NK-92 treated with Interleukin-12 subunit alpha and Interleukin-12 subunit beta, amount 100 ng/mL, for 24 hours (cell line): ENCODE results near the gene THTPA.
"Not testable (repeated sequence)": the region's sequence is repeated elsewhere in the genome, so short reads cannot be mapped to it uniquely, and the experiment has no call there.

ENCODE experiments used
- DNase-seq: peaks from one replicate; lab custom pipeline; 2025; lab: John Stamatoyannopoulos, UW

The THTPA gene

GRCh38 chr14:23583761-23584526, 27.9 kb downstream of the THTPA start:
- not testable (repeated sequence) for DNase-seq

DNA sequence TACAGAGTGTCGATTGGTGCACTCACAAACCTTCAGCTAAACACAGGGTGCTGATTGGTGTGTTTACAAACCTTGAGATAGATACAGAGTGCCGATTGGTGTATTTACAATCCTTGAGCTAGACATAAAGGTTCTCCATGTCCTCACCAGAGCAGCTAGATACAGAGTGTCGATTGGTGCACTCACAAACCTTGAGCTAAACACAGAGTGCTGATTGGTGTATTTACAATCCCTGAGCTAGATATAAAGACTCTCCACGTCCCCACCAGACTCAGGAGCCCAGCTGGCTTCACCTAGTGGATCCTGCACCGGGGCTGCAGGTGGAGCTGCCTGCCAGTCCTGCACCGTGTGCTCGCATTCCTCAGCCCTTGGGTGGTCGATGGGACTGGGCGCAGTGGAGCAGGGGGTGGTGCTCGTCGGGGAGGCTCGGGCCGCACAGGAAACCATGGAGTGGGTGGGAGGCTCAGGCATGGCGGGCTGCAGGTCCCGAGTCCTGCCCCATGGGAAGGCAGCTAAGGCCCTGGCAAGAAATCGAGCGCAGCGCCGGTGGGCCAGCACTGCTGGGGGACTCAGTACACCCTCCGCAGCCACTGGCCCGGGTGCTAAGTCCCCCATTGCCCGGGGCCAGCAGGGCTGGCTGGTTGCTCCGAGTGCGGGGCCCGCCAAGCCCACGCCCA, 28.6 kb downstream of the THTPA start:
- DNase-seq: not testable (repeated sequence)

DNA sequence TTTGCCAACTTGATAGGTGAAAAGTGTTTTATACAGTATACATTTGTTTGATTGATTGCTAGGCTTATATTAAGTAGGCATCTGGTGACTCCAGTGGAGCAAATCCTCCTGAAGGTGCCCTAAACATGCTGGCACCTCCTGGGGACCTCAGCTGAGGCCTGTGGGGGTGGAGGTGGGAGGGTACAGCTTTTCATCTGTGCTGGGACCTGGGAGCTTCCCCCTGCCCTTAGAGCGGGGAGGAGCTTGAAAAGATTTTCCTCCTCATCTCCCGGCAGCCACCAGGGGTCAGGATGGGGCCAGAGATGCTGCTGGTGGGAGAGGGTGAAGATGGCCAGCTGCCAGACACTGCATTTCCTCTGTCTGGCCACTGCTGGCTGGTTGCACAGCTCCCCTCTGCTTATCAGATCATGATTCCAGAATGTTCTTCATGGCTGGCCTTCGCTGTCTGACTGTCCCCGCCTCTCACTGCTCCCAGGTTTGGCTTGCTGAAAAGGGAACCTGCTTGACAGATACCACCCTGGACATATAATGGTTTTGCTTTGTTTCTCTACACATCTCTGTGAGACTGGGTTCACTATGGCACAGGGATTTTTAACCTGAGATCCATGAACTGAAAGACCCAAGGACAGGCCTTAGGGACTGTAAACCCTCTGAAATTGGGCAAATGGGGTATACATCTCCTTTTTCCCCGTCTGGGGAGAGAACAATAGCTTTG, 33.0 kb downstream of the THTPA start:
- DNase-seq: peak; percentile 54

DNA sequence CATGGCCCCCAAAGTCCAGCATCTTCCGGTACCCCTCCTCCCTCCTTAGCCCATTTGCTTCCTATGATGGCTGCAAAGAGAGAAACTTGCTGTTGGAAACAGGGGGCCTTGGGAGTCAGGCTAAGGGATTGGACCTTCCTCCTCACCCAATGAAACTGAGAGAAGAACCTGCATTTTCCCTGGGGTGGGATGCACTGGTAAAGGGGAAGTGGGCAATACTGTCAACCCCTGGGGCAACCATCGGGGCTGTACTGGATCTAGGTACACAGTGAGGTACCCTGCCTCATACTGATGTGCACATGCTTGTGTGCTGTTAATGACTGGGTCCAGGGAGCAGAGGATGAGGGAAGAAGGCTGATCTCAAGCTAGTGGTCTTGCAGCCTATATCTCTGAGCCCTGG, 33.5 kb downstream of the THTPA start:
- no peak for DNase-seq

- no peak for DNase-seq
Measured at GRCh38 chr14:23590198-23590597, 34.1 kb downstream of the THTPA start.

DNA sequence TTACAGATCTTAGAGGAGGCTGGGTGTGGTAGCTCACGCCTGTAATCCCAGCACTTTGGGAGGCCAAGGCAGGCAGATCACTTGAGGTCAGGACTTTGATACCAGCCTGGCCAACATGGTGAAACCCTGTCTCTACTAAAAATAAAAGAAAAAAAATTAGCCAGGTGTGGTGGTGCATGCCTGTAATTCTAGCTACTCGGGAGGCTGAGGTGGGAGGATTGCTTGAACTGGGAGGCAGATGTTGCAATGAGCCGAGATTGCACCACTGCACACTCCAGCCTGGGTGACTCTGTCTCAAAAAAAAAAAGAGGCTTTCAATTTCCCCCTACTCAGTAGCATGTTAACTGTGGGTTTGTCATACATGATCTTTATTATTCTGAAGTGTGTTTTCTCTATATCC, 38.1 kb downstream of the THTPA start:
- DNase-seq: not testable (repeated sequence)

DNA sequence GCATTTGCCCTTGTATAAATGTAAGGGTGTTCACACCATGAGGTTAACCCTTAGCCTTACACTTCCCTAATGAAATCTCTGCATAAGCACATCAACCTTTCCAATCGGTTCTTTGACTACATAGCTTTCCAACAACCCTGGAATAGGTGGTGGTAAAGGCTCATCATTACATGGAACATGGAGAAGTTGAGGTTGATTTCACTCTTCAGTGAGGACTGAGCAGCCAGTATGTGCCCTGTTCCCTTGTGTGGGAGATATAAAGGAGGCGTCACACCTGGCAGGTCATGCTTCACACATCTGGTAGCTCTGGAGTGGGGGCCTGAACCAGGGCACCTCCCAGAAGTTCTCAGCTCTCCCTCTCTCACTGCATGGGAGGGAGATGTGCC, 44.2 kb downstream of the THTPA start:
- DNase-seq: no peak

GRCh38 chr14:23600806-23601205, 44.7 kb downstream of the THTPA start:
- DNase-seq: no peak

DNA sequence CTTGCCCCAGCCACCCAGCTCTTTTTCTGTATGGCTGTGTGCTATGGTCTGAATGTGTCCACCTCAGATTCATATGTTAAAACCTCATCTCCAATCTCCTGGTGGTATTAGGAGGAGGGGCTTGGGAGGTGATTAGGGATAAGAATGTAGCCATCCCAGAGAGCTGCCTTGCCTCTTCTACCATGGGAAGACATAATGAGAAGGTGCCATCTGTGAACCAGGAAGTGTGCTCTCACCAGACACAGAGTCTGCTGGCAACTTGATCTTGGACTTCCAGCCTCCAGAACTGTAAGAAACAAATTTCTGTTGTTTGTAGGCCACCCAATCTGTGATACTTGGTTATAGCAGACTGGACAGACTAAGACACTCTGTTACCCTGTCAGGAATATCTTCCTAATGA, 45.4 kb downstream of the THTPA start:
- DNase-seq: no peak

- DNase-seq: no peak
Measured at GRCh38 chr14:23601845-23602180, 45.7 kb downstream of the THTPA start.

DNA sequence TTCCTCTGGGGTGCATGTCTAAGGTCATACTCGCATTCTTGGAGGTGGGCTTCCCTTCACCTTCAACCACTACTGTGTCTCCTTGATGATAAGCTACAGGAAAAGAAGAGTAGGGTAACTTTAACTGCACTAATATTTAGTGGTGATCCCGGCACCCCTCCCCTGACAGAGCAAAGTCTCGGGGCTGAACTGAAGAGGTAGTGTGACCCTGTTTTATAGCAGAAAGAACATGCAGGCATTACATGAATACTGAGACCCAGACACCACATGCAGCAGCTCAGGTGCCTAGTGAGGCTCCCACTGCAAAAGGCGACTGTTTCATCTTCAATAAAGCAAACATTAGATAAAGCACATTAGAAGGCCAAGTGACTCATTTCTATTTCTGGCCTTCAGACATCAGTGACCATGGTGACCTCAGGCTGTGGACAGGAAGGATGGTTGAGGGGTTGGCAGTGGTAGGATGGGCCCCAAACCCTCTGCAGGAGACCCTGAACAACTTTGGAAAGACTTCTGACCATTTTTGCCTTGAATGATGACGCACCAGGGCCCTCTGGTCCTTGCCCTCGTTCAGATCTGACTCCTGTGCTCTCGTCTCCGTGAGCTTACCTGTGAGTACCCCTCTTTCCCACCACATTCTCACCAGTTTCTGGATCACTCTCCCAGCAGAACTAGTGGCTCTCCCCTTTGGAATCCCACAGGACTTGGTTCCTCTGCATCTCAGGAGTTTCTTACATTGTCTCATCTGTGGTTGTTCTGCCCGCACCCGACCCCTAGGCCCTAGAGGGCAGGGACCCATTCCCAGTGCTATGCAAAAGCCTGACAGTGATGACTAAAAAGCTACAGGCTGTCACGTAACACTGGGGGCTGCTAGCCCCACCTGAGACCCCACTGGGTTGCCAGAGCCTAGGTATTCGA, 46.4 kb downstream of the THTPA start:
- no peak for DNase-seq

GRCh38 chr14:23603103-23603502, 47.0 kb downstream of the THTPA start:
- no peak for DNase-seq

DNA sequence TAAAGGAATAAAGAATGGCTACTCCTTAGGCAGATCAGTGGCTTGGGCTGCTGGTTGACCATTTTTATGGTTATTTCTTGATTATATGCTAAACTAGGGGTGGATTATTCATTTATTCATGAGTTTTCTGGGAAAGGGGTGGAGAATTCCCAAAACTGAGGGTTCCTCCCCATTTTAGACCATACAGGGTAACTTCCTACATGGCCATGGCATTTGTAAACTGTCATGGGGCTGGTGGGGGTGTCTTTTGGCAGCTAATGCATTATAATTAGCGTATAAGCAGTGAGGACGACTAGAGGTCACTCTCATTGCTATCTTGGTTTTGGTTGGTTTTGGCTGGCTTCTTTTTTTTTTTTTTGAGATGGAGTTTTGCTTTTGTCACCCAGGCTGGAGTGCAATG, 48.1 kb downstream of the THTPA start:
- no peak for DNase-seq

DNA sequence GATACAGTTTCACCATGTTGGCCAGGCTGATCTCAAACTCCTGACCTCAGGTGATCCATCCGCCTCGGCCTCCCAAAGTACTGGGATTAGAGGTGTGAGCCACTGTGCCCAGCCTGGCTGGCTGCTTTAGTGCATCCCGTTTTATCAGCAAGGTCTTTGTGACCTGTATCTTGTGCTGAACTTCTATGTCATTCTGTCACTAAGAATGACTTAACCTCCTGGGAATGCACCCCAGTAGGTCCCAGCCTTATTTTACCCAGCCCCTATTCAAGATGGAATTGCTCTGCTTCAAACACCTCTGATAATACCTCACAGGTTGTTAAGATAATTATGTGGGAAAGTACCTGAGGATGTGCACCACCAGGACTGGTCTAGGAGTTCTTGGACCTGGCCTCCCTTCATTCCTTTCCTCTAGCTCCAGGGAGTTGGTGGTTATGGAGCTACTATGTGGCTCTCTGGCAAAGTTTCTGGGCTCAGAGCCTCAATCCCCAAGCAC, 48.7 kb downstream of the THTPA start:
- DNase-seq: no peak

- no peak for DNase-seq
Measured at GRCh38 chr14:23605931-23606585, 50.0 kb downstream of the THTPA start.

DNA sequence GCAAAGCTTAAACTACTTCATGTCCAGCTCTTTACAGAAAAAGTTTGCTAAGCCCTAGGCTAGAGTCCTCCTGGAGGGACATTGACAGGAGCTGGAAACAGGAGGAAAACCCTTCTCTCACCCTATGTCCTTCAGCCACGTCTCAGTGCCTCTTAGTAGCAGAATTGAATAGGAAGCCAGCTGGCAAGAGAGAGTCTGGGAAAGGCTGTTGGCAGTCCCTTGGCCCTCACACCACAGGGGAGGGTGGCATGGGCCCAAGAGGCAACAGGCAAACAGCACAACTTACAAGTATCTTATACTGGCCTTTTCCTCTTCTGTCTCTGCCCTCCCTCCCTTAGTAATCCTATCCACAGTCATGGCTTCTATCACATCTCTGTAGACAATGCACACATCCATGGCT, 52.4 kb downstream of the THTPA start:
- no peak for DNase-seq

DNA sequence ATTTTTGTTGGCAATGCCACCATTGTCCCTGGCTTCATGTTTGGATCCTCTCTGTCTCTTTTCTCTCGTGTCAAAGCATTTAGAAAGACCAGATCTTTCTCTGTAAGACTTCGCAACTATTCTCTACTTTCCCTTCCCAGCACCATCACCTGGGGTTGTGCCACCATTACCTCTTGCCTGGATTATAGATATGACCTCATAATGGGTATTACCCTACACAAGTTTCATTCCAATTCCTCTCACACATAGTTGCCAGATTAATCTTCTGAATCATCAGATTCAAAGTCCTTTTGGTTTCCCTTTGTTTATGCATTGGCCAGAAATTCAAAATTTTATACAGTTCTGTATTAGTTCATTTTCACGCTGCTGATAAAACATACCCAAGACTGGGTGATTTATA, 52.9 kb downstream of the THTPA start:
- DNase-seq: no peak

DNA sequence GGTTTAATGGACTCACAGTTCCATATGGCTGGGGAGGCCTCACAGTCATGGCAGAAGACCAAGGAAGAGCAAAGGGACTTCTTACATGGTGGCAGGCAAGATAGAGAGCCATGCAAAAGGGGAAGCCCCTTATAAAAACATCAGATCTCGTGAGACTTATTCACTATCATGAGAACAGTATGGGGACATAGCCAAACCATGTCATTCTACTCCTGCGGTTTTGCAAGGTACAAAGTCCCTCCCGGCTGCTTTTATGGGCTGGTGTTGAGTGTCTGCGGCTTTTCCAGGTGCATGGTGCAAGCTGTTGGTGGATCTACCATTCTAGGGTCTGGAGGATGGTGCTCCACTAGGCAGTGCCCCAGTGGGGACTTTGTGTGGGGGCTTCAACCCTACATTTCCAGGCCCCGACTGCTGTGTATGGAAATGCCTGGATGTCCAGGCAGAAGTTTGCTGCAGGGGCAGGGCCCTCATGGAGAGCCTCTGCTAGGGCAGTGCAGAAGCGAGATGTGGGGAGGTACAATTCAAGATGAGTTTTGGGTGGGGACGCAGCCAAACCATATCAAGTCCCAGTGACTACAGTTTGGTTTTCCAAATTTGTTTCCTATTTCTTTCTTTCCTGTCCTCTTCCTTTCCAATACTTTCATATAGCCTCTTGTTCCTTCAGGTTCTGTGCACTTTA, 53.5 kb downstream of the THTPA start:
- DNase-seq: not testable (repeated sequence)
